Pericardium fibroblast (primary cell): ENCODE measurements around the gene IGSF3. TPM values are rescaled to one million over a fixed set of nuclear protein-coding genes. Genes with fewer than 3 reads are reported as not detected.

Source experiments
- total RNA-seq: library from RNA; depleted of rRNA; stranded (reverse); fragments of >200 nt; gene quantifications from 2 replicates; pipeline ENCODE4 v1.2.3, GENCODE V29; 2015

The IGSF3 gene
- total RNA-seq = 3.7 and 13.4 TPM in 2 replicates

DNA sequence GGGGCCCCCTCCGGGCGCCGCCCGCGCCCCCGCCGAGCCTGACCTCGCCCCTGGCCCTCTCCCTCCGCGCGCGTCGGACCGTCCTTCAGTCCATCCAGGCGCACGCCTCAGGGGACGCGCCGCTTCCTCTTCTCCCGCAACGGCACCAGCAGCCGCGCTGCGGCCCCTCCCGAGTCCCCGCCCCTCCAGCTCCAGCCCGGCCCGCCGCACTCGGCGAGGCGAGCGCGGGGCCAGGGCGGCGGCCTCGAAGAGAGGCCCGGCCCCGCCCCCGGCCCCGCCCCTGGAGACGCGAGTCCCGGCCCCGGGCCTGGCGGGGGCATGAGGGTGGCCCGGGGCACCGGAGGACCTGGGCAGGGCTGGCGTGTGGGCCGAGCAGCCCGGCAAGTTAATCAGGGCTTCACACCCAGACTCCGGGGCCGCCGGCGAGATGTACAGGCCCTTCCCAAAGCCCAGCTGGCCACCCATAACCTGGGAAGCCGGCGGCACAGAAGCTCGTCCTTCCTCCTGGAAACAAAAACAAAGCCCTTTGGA, at the start of gene IGSF3:
TSS of gene IGSF3 (minus strand) at position 159 of the 531 bp plus-strand sequence. CDS start 1,407 bp downstream, outside the sequence.

DNA sequence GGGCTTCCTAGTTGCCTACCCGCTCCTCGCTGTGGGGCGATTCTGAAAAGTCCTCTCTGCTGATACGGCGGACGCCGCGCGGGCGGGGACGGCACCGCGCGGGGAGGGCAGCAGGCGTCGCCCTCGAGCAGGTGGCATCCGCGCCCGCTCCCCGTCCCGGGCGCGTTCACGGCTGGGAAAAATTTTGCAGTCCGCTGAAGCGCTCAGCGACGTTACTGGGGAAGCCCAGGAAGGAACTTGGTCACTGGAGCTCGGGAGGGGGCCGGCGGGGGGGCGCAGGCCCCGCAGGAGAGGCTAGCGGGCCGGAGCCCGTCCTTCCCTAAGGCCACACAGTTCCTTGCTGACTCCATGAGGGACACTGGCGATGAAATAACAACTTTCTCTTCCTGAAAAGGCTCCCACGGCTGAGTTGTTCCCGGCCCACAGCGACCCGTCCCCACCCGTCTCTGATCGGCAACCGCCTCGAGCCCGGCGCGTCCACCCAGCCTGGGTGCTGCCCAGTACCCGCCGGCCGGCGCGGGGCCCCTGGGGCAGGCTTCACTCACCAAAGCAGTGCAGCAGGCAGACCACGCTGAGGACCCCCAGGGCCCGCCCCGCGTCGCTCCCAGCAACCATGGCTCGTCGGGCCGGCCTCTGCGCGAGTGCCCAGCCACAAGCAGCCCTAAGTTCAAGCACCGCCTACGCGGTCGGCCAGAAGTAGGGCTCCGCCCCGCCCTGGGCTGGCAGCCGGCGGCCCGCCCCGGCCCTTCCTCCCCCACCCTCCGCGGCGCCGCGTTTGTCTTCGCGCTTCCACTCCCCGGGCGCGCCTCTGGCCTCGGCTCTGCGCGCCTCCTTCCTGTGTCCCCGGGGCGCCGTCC, 96.9 kb downstream of the IGSF3 start, which contains the start of gene CD58:
TSS of gene CD58 (minus strand) at position 669 of the 857 bp plus-strand sequence. CDS start at position 615, 54 bp downstream.

Other genes starting within 250 kb of the IGSF3 start
- 11.6 and 20.1 TPM in 2 replicates for gene CD58, start 96.7 kb downstream of the IGSF3 start, total RNA-seq
- gene CD2, start 86.7 kb upstream of the IGSF3 start, total RNA-seq = not detected in 2 replicates
- gene PTGFRN, start 242.2 kb upstream of the IGSF3 start, total RNA-seq = 58.3 and 83.4 TPM in 2 replicates